HepG2 (cell line): Measurements from ENCODE around the gene CYB561. TPM values are rescaled to one million over a fixed set of nuclear protein-coding genes. Genes with fewer than 3 reads are reported as not detected.

Experiments used
- ATF1 ChIP-seq: IDR thresholded peaks from 2 replicates; pipeline ENCODE4 v1.6.1; 2016; ENCODE audit warnings: mild to moderate bottlenecking, control low read depth
- CREB1 ChIP-seq, 2 experiments: fragments of 450-650 bp in 1 of 2; IDR thresholded peaks; 2 replicates each; pipeline ENCODE4 v1.6.1; 2016 to 2017; ENCODE audit warnings: control low read depth in 1 of 2, mild to moderate bottlenecking in 1 of 2, missing compliant biosample characterization in 1 of 2, missing genetic modification characterization in 1 of 2
- EHMT2 ChIP-seq: fragments of 200-600 bp; sonication (generic); IDR thresholded peaks from 2 replicates; pipeline ENCODE4 v1.7.0; 2017; ENCODE audit warnings: antibody characterized with exemption, low read depth, low read length, borderline replicate concordance
- GFI1 ChIP-seq: sonication (generic); formaldehyde crosslinking; IDR thresholded peaks from 2 replicates; pipeline ENCODE4 v1.5.0; 2020; ENCODE audit warnings: missing genetic modification reagents, mild to moderate bottlenecking, borderline replicate concordance
- GTF2F1 ChIP-seq: fragments of 150-350 bp; IDR thresholded peaks from 2 replicates; pipeline ENCODE4 v1.6.1; 2014; ENCODE audit warnings: low read length
- HNRNPH1 ChIP-seq: fragments of 200-400 bp; formaldehyde crosslinking; optimal IDR thresholded peaks from 2 replicates; pipeline ENCODE3; 2017; ENCODE audit warnings: mild to moderate bottlenecking, low read depth, low read length
- KLF11 ChIP-seq: IDR thresholded peaks from 2 replicates; pipeline ENCODE4 v1.6.1; 2016; ENCODE audit warnings: missing compliant biosample characterization
- MED1 ChIP-seq: sonication (generic); formaldehyde crosslinking; IDR thresholded peaks from 2 replicates; pipeline ENCODE4 v1.4.0; 2020; ENCODE audit warnings: missing genetic modification reagents
- MEIS2 ChIP-seq: sonication (generic); formaldehyde crosslinking; IDR thresholded peaks from 2 replicates; pipeline ENCODE4 v1.9.0; 2021; ENCODE audit warnings: mild to moderate bottlenecking, missing genetic modification reagents
- MLX ChIP-seq: IDR thresholded peaks from 2 replicates; pipeline ENCODE4 v1.6.1; 2016
- NCOA2 ChIP-seq: sonication (generic); formaldehyde crosslinking; IDR thresholded peaks from 2 replicates; pipeline ENCODE4 v1.8.0; 2022; ENCODE audit warnings: inconsistent platforms
- NR2F6 ChIP-seq, 2 experiments: IDR thresholded peaks; 2 replicates each; pipeline ENCODE4 v1.6.1; 2016; ENCODE audit warnings: antibody characterized with exemption in 1 of 2, mild to moderate bottlenecking in 1 of 2
- POLR2AphosphoS2 ChIP-seq: IDR thresholded peaks from 2 replicates; pipeline ENCODE4 v1.6.1; 2011; ENCODE audit warnings: low read depth, low read length, improper control_type of control experiment
- PREB ChIP-seq: sonication (generic); formaldehyde crosslinking; IDR thresholded peaks from 2 replicates; pipeline ENCODE4 v1.4.0; 2020; ENCODE audit warnings: missing genetic modification reagents
- PRPF4 ChIP-seq: fragments of 200-400 bp; formaldehyde crosslinking; IDR thresholded peaks from 2 replicates; pipeline ENCODE4 v1.6.1; 2016; ENCODE audit warnings: low read length, low read depth; ENCODE audit not compliant: poor library complexity, severe bottlenecking
- U2AF1 ChIP-seq: fragments of 200-400 bp; formaldehyde crosslinking; optimal IDR thresholded peaks from 2 replicates; pipeline ENCODE3; 2017; ENCODE audit warnings: mild to moderate bottlenecking, low read depth, low read length
- ZFP36L2 ChIP-seq: sonication (generic); formaldehyde crosslinking; IDR thresholded peaks from 2 replicates; pipeline ENCODE4 v1.4.0; 2020; ENCODE audit warnings: missing genetic modification reagents
- ZGPAT ChIP-seq: IDR thresholded peaks from 2 replicates; pipeline ENCODE4 v1.6.1; 2016; ENCODE audit warnings: mild to moderate bottlenecking
- ZMAT3 ChIP-seq: sonication (generic); formaldehyde crosslinking; conservative IDR thresholded peaks from 2 replicates; pipeline ENCODE4 v1.7.0; 2021; ENCODE audit warnings: missing genetic modification reagents
- ZMAT5 ChIP-seq: sonication (generic); formaldehyde crosslinking; IDR thresholded peaks from 2 replicates; pipeline ENCODE4 v1.5.0; 2020; ENCODE audit warnings: mild to moderate bottlenecking, low read depth, missing genetic modification reagents, borderline replicate concordance
- ZNF263 ChIP-seq: sonication (generic); formaldehyde crosslinking; IDR thresholded peaks from 2 replicates; pipeline ENCODE4 v1.4.0; 2020; ENCODE audit warnings: missing genetic modification reagents
- ZNF574 ChIP-seq: sonication (generic); formaldehyde crosslinking; IDR thresholded peaks from 2 replicates; pipeline ENCODE4 v1.4.0; 2020; ENCODE audit warnings: missing genetic modification reagents
- polyA plus RNA-seq, 8 experiments: library from polyadenylated mRNA; depleted of rRNA in 3 of 8; stranded (reverse) in 7 of 8; unstranded in 1 of 8; fragments of >200 nt; fragmentation: Illumina TruSeq in 4 of 8; extraction: Trizol in 4 of 8; gene quantifications; 2 replicates each; pipeline versions ENCODE4 v1.2.1 to v1.2.3, GENCODE V29; 2011 to 2016; ENCODE audit warnings: low read depth in 4 of 8, missing spikeins in 1 of 8, mixed read lengths in 1 of 8; ENCODE audit not compliant: insufficient read depth in 1 of 8
- total RNA-seq, 5 experiments: library from RNA; depleted of rRNA; stranded (reverse); fragments of >200 nt; fragmentation: Illumina TruSeq; extraction: Trizol; gene quantifications; 2 replicates each; pipeline ENCODE4 v1.2.3, GENCODE V29; 2016; ENCODE audit warnings: low read depth in 1 of 5

CYB561 gene
- total and polyA plus RNA-seq, 2 of the 13 experiments (the other 11 are each of a cell fraction or from before 2014, with no cell fraction given), result 1.5 to 6.7 TPM

- TF ChIP-seq PREB (CRISPR knock-in tag), result no peak
- TF ChIP-seq CREB1 (IDR thresholded peaks at IDR 0.05), result no peak
- TF ChIP-seq CREB1 (CRISPR knock-in tag; IDR thresholded peaks at IDR 0.05), result no peak
- no peak for TF ChIP-seq MLX (CRISPR knock-in tag)
- TF ChIP-seq MEIS2 (CRISPR knock-in tag), result no peak
- TF ChIP-seq NCOA2 (CRISPR knock-in tag), result no peak
- TF ChIP-seq GTF2F1, result no peak
- TF ChIP-seq ZMAT5, result no peak
- peak; percentile 28; the same call in 1 of the 2 replicates for TF ChIP-seq MED1
- TF ChIP-seq ZFP36L2, result no peak
- no peak for TF ChIP-seq KLF11 (CRISPR knock-in tag)
- no peak for TF ChIP-seq U2AF1
- TF ChIP-seq PRPF4, result no peak
- no peak; the same call in 1 of the 2 replicates for TF ChIP-seq ZGPAT (CRISPR knock-in tag)
- no peak for TF ChIP-seq POLR2AphosphoS2
- no peak; the same call in 1 of the 2 replicates for TF ChIP-seq ZMAT3
- TF ChIP-seq EHMT2, result no peak
- TF ChIP-seq ATF1 (CRISPR knock-in tag), result no peak
- TF ChIP-seq GFI1 (CRISPR knock-in tag), result no peak
- TF ChIP-seq ZNF263 (CRISPR knock-in tag), result no peak
- TF ChIP-seq ZNF574 (CRISPR knock-in tag), result peak; percentile 42; the same call in 1 of the 2 replicates
- TF ChIP-seq HNRNPH1, result no peak
- no peak for TF ChIP-seq NR2F6 (IDR thresholded peaks at IDR 0.05)
- TF ChIP-seq NR2F6 (CRISPR knock-in tag; IDR thresholded peaks at IDR 0.05), result no peak
Observed at GRCh38 chr17:63445954-63446752, at the start of gene CYB561 (continued).
